Neural cell (in vitro differentiated cells): ENCODE measurements around the gene ACYP1. TPM values are rescaled to one million over a fixed set of nuclear protein-coding genes. Genes with fewer than 3 reads are reported as not detected.
A peak's percentile ranks its signal among the peaks of the same experiment; 100 is the strongest.
"Not testable (repeated sequence)": the region's sequence is repeated elsewhere in the genome, so short reads cannot be mapped to it uniquely, and the experiment has no call there.

Experiments used
- H2AFZ ChIP-seq: fragments of 200-600, 300-800 bp; sonication (generic), shearing (Covaris generic); 2 replicates; pipeline ENCODE4 v1.6.0; 2014; ENCODE audit warnings: low read depth, mild to moderate bottlenecking, antibody characterized with exemption, low read length, moderate library complexity
- H3F3A ChIP-seq: fragments of 200-600 bp; shearing (Covaris generic); 2 replicates; pipeline ENCODE4 v1.6.1; 2016; ENCODE audit warnings: mild to moderate bottlenecking, moderate library complexity, mixed read lengths, antibody characterized with exemption, low read length; ENCODE audit not compliant: insufficient read depth, poor library complexity, severe bottlenecking
- H3K27ac ChIP-seq: fragments of 200-600, 300-800 bp; sonication (generic), shearing (Covaris generic); 2 replicates; pipeline ENCODE4 v1.5.1; 2014; ENCODE audit warnings: mild to moderate bottlenecking, low read length, moderate library complexity
- H3K27me3 ChIP-seq: fragments of 300-800, 200-600 bp; sonication (generic), shearing (Covaris generic); 2 replicates; pipeline ENCODE4 v1.6.0; 2014; ENCODE audit warnings: mild to moderate bottlenecking, low read depth, low read length, moderate library complexity; ENCODE audit not compliant: insufficient read depth
- H3K36me3 ChIP-seq: fragments of 300-800, 200-600 bp; sonication (generic), shearing (Covaris generic); 2 replicates; pipeline ENCODE4 v1.5.1; 2014; ENCODE audit warnings: mild to moderate bottlenecking, antibody characterized with exemption, low read length, moderate library complexity; ENCODE audit not compliant: insufficient read depth
- H3K4me2 ChIP-seq: fragments of 300-800, 200-600 bp; sonication (generic), shearing (Covaris generic); 2 replicates; pipeline ENCODE4 v1.6.0; 2014; ENCODE audit warnings: mild to moderate bottlenecking, low read length
- H3K4me3 ChIP-seq: fragments of 300-800, 200-600 bp; sonication (generic), shearing (Covaris generic); 2 replicates; pipeline ENCODE4 v1.5.1; 2014; ENCODE audit warnings: mild to moderate bottlenecking, low read length, moderate library complexity
- H3K79me2 ChIP-seq: fragments of 200-600 bp; shearing (Covaris generic); replicated peaks from 2 replicates; pipeline ENCODE4 v1.6.0; 2014; ENCODE audit warnings: mild to moderate bottlenecking, low read length, moderate library complexity; ENCODE audit not compliant: insufficient read depth
- H3K9ac ChIP-seq: fragments of 300-800, 200-600 bp; sonication (generic), shearing (Covaris generic); 2 replicates; pipeline ENCODE4 v1.6.1; 2016; ENCODE audit warnings: mild to moderate bottlenecking, low read length, mixed read lengths
- H3K9me2 ChIP-seq: fragments of 200-600 bp; shearing (Covaris generic); 2 replicates; pipeline ENCODE4 v1.6.1; 2016; ENCODE audit warnings: mild to moderate bottlenecking, low read length, mixed read lengths; ENCODE audit not compliant: insufficient read depth
- H3K9me3 ChIP-seq: fragments of 200-600, 300-800 bp; sonication (generic), shearing (Covaris generic); 2 replicates; pipeline ENCODE4 v1.6.1; 2016; ENCODE audit warnings: mild to moderate bottlenecking, mixed run types, low read length, moderate library complexity, mixed read lengths
- H4K20me1 ChIP-seq: fragments of 200-600 bp; shearing (Covaris generic); 2 replicates; pipeline ENCODE4 v1.6.1; 2016; ENCODE audit warnings: mild to moderate bottlenecking, mixed run types; ENCODE audit not compliant: insufficient read depth
- EP300 ChIP-seq: fragments of 450-650 bp; conservative IDR thresholded peaks from 2 replicates; pipeline ENCODE4 v1.6.1; 2014; ENCODE audit warnings: antibody characterized with exemption, mild to moderate bottlenecking, moderate library complexity; ENCODE audit not compliant: poor library complexity, severe bottlenecking
- EZH2 ChIP-seq: fragments of 200-600, 300-800 bp; shearing (Covaris generic), sonication (generic); IDR thresholded peaks from 2 replicates; pipeline ENCODE4 v1.6.1; 2014; ENCODE audit warnings: antibody characterized with exemption, low read length, borderline replicate concordance, mild to moderate bottlenecking; ENCODE audit not compliant: insufficient read depth, poor library complexity, severe bottlenecking
- MXI1 ChIP-seq: fragments of 450-650 bp; conservative IDR thresholded peaks from 2 replicates; pipeline ENCODE4 v1.6.1; 2014; ENCODE audit warnings: antibody characterized with exemption, mild to moderate bottlenecking; ENCODE audit not compliant: poor library complexity, severe bottlenecking
- POLR2AphosphoS5 ChIP-seq: IDR thresholded peaks from 2 replicates; pipeline ENCODE4 v1.6.1; 2012
- RAD21 ChIP-seq: fragments of 450-650 bp; conservative IDR thresholded peaks from 2 replicates; pipeline ENCODE4 v1.6.1; 2014; ENCODE audit warnings: antibody characterized with exemption, mild to moderate bottlenecking, moderate library complexity
- SMC3 ChIP-seq: fragments of 450-650 bp; conservative IDR thresholded peaks from 2 replicates; pipeline ENCODE4 v1.6.1; 2014; ENCODE audit warnings: antibody characterized with exemption, mild to moderate bottlenecking, moderate library complexity; ENCODE audit not compliant: poor library complexity
- TAF1 ChIP-seq: IDR thresholded peaks from 2 replicates; pipeline ENCODE4 v1.6.1; 2012; ENCODE audit warnings: low read depth
- polyA plus RNA-seq: library from polyadenylated mRNA; depleted of rRNA; stranded (reverse); fragments of >200 nt; gene quantifications from 2 replicates; pipeline ENCODE4 v1.2.3, GENCODE V29; 2014
- TF ChIP-seq, protein P1 (sequence below): fragments of 450-650 bp; IDR thresholded peaks from 2 replicates; pipeline ENCODE4 v1.5.1; 2014; ENCODE audit warnings: antibody characterized with exemption, mild to moderate bottlenecking, moderate library complexity; ENCODE audit not compliant: poor library complexity, severe bottlenecking
- TF ChIP-seq, protein P2 (sequence below): IDR thresholded peaks from 2 replicates; pipeline ENCODE4 v1.6.1; 2012; ENCODE audit warnings: borderline replicate concordance

ACYP1 gene
- polyA plus RNA-seq, 1 donor from 2014 or later, result 143 TPM

- no peaks in the 10 kb centered on the region for H3K27me3 ChIP-seq
- H3K9ac ChIP-seq, result peak overlapping the region; percentile 69
- H3K9me2 ChIP-seq, result no peaks in the 10 kb centered on the region
- H3K4me2 ChIP-seq, result peak overlapping the region; percentile 65
- no peak for TF ChIP-seq SMC3
- no peak for TF ChIP-seq TAF1
- TF ChIP-seq, protein P1, sequence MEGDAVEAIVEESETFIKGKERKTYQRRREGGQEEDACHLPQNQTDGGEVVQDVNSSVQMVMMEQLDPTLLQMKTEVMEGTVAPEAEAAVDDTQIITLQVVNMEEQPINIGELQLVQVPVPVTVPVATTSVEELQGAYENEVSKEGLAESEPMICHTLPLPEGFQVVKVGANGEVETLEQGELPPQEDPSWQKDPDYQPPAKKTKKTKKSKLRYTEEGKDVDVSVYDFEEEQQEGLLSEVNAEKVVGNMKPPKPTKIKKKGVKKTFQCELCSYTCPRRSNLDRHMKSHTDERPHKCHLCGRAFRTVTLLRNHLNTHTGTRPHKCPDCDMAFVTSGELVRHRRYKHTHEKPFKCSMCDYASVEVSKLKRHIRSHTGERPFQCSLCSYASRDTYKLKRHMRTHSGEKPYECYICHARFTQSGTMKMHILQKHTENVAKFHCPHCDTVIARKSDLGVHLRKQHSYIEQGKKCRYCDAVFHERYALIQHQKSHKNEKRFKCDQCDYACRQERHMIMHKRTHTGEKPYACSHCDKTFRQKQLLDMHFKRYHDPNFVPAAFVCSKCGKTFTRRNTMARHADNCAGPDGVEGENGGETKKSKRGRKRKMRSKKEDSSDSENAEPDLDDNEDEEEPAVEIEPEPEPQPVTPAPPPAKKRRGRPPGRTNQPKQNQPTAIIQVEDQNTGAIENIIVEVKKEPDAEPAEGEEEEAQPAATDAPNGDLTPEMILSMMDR, result no peak
- no peak for TF ChIP-seq EP300
- TF ChIP-seq EZH2, result no peak
- TF ChIP-seq, protein P2, sequence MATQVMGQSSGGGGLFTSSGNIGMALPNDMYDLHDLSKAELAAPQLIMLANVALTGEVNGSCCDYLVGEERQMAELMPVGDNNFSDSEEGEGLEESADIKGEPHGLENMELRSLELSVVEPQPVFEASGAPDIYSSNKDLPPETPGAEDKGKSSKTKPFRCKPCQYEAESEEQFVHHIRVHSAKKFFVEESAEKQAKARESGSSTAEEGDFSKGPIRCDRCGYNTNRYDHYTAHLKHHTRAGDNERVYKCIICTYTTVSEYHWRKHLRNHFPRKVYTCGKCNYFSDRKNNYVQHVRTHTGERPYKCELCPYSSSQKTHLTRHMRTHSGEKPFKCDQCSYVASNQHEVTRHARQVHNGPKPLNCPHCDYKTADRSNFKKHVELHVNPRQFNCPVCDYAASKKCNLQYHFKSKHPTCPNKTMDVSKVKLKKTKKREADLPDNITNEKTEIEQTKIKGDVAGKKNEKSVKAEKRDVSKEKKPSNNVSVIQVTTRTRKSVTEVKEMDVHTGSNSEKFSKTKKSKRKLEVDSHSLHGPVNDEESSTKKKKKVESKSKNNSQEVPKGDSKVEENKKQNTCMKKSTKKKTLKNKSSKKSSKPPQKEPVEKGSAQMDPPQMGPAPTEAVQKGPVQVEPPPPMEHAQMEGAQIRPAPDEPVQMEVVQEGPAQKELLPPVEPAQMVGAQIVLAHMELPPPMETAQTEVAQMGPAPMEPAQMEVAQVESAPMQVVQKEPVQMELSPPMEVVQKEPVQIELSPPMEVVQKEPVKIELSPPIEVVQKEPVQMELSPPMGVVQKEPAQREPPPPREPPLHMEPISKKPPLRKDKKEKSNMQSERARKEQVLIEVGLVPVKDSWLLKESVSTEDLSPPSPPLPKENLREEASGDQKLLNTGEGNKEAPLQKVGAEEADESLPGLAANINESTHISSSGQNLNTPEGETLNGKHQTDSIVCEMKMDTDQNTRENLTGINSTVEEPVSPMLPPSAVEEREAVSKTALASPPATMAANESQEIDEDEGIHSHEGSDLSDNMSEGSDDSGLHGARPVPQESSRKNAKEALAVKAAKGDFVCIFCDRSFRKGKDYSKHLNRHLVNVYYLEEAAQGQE, result no peak
- no peak for TF ChIP-seq RAD21
- no peak for TF ChIP-seq MXI1
- no peak for TF ChIP-seq POLR2AphosphoS5
- peak overlapping the region; percentile 74 for H2AFZ ChIP-seq
- peak overlapping the region; percentile 91 for H3K4me3 ChIP-seq
- no peaks in the 10 kb centered on the region for H3F3A ChIP-seq
- no peaks in the 10 kb centered on the region for H3K9me3 ChIP-seq
- H3K36me3 ChIP-seq, result no peaks in the 10 kb centered on the region
- no peaks in the 10 kb centered on the region for H4K20me1 ChIP-seq
- H3K27ac ChIP-seq, result no peak overlapping the region
- H3K79me2 ChIP-seq, result no peaks in the 10 kb centered on the region
Measured at GRCh38 chr14:75068294-75069120, 4.7 kb upstream of the ACYP1 start.

DNA sequence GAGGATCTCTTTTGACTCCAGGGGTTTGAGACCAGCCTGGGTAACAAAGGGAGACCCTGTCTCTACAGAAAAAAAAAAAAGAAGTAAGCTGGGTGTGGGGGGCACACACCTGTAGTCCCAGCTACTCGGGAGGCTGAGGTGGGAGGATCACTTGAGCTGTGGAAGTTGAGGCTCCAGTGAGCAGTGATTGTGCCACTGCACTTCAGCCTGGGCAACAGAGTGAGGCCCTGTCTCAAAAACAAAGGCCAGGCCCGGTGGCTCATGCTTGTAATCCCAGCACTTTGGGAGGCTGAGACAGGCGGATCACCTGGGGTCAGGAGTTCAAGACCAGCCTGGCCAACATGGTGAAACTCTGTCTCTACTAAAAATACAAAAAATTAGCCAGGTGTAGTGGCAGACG lies 3.9 kb upstream of the ACYP1 start:
- H3K4me3 ChIP-seq, H3F3A ChIP-seq, H3K9me2 ChIP-seq, H3K27me3 ChIP-seq, H2AFZ ChIP-seq, H3K27ac ChIP-seq, H3K79me2 ChIP-seq, H4K20me1 ChIP-seq, H3K36me3 ChIP-seq, H3K9me3 ChIP-seq, H3K9ac ChIP-seq, H3K4me2 ChIP-seq: not testable (repeated sequence)
